ENCODE results near the gene TTBK2.

The TTBK2 gene

GRCh38 chr15:42736178-42736792, 184.3 kb downstream of the TTBK2 start:
- no peaks in the 10 kb centered on the region for H3K9me3 ChIP-seq (ENCODE audit: control insufficient read depth, insufficient read depth, low read length)
- H3K27me3 ChIP-seq (ENCODE audit: control insufficient read depth, insufficient read depth, low read length) = no peaks in the 10 kb centered on the region; the same call in 1 of the 2 replicates
- H3K4me1 ChIP-seq (ENCODE audit: control insufficient read depth, insufficient read depth, low read length) = peaks cover 3% of the 10 kb centered on the region; the same call in 1 of the 2 replicates
- H3K9ac ChIP-seq (ENCODE audit: low read depth, low read length) = peak overlapping the region; percentile 46; the same call in 1 of the 2 replicates
- peak overlapping the region; percentile 83 for H3K27ac ChIP-seq (ENCODE audit: low read depth, low read length)
- peak overlapping the region; percentile 72 for H3K4me3 ChIP-seq (ENCODE audit: low read depth, low read length)
- peaks cover 41% of the 10 kb centered on the region for H3K36me3 ChIP-seq (ENCODE audit: control insufficient read depth, insufficient read depth, low read length)

- Histone ChIP-seq H3K36me3 (ENCODE audit: control insufficient read depth, insufficient read depth, low read length) (peaks cover 48% of the 10 kb centered on the region), H3K27me3 (ENCODE audit: control insufficient read depth, insufficient read depth, low read length) (no peaks in the 10 kb centered on the region; the same call in 1 of the 2 replicates), H3K4me1 (ENCODE audit: control insufficient read depth, insufficient read depth, low read length) (peaks cover 3% of the 10 kb centered on the region; the same call in 1 of the 2 replicates), H3K27ac (ENCODE audit: low read depth, low read length) (no peak overlapping the region), H3K9me3 (ENCODE audit: control insufficient read depth, insufficient read depth, low read length) (no peaks in the 10 kb centered on the region), H3K4me3 (ENCODE audit: low read depth, low read length) (peak overlapping the region; percentile 72), H3K9ac (ENCODE audit: low read depth, low read length) (no peak overlapping the region)
Measured at GRCh38 chr15:42735382-42736165, 185.0 kb downstream of the TTBK2 start.

DNA sequence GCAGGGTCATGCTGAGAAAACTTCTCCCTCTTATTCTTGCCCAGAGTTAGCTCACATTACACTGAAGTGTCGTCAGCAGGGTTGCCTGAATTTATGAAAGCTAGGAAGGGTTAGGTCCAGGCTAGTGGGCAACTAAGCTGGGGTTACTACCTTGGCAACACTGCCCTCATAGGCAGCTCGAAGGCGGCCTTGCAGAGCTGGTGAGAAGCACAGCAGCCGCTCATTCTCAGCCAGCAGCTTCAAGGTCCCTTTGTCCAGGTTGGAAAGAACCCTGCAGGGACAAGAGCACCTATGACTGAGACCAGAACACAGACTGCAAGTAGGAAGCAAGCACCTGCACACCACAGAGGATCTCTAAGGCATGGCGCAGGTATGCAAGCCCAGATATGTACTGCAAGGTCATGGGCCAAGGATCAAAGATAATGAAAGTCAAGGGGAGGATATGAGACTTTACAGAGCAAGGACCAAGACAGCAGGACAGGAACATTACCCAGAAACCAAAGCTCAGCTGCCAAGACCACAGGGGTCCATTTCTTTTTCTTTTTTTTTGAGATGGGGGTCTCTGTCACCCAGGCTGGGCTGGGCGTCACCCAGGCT, 186.4 kb downstream of the TTBK2 start:
- Histone ChIP-seq H3K27me3 (ENCODE audit: control insufficient read depth, insufficient read depth, low read length) (no peaks in the 10 kb centered on the region; the same call in 1 of the 2 replicates), H3K27ac (ENCODE audit: low read depth, low read length) (no peak overlapping the region), H3K4me1 (ENCODE audit: control insufficient read depth, insufficient read depth, low read length) (peaks cover 9% of the 10 kb centered on the region; the same call in 1 of the 2 replicates), H3K9ac (ENCODE audit: low read depth, low read length) (no peak overlapping the region), H3K4me3 (ENCODE audit: low read depth, low read length) (no peak overlapping the region), H3K9me3 (ENCODE audit: control insufficient read depth, insufficient read depth, low read length) (no peaks in the 10 kb centered on the region), H3K36me3 (ENCODE audit: control insufficient read depth, insufficient read depth, low read length) (peaks cover 60% of the 10 kb centered on the region)

GRCh38 chr15:42733027-42733426, 187.6 kb downstream of the TTBK2 start:
- Histone ChIP-seq H3K9me3 (ENCODE audit: control insufficient read depth, insufficient read depth, low read length) (no peaks in the 10 kb centered on the region), H3K27me3 (ENCODE audit: control insufficient read depth, insufficient read depth, low read length) (no peaks in the 10 kb centered on the region; the same call in 1 of the 2 replicates), H3K4me1 (ENCODE audit: control insufficient read depth, insufficient read depth, low read length) (peaks cover 10% of the 10 kb centered on the region; the same call in 1 of the 2 replicates), H3K27ac (ENCODE audit: low read depth, low read length) (no peak overlapping the region), H3K9ac (ENCODE audit: low read depth, low read length) (no peak overlapping the region), H3K36me3 (ENCODE audit: control insufficient read depth, insufficient read depth, low read length) (peaks cover 69% of the 10 kb centered on the region), H3K4me3 (ENCODE audit: low read depth, low read length) (no peak overlapping the region)

DNA sequence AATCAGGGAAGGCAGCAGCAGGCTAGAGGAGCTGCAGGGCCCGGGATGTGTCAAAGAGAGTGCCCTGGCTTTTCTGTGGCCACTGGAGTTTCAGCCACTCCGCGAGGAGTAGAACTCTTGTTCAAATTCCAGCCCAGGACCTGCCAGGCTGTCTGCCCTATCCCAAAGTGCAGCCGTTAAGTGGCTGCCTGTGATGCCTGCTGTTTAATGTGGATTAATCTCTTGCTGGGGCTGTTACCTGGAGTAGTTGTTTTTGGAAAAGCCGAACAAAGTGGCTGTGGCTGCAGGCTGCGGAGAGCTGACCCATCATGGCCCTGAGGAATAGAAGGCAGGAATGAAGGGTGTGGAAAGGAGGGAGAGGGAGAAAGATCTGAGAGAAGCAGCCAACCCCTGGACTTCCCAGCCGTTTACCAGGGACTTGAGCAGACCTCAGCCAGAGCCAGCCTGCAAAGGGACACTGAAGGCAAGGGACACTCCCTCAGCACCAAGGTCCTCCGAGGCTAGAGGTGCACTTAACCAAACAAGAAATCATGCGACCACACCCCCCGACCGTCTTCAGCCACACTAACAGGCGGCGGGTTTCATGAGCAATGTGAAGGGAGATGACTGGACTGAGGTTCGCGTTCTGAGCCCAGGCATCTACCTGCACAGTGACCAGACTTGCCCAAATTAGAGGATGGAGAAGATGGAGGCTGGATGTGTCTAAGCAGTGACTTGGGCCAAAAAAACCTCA, 188.3 kb downstream of the TTBK2 start:
- no peaks in the 10 kb centered on the region for H3K9me3 ChIP-seq (ENCODE audit: control insufficient read depth, insufficient read depth, low read length)
- H3K27ac ChIP-seq (ENCODE audit: low read depth, low read length) = no peak overlapping the region
- H3K4me1 ChIP-seq (ENCODE audit: control insufficient read depth, insufficient read depth, low read length) = peaks cover 8% of the 10 kb centered on the region; the same call in 1 of the 2 replicates
- no peak overlapping the region for H3K4me3 ChIP-seq (ENCODE audit: low read depth, low read length)
- no peaks in the 10 kb centered on the region; the same call in 1 of the 2 replicates for H3K27me3 ChIP-seq (ENCODE audit: control insufficient read depth, insufficient read depth, low read length)
- peaks cover 77% of the 10 kb centered on the region for H3K36me3 ChIP-seq (ENCODE audit: control insufficient read depth, insufficient read depth, low read length)
- H3K9ac ChIP-seq (ENCODE audit: low read depth, low read length) = no peak overlapping the region

GRCh38 chr15:42731461-42731860, 189.1 kb downstream of the TTBK2 start:
- H3K4me3 ChIP-seq (ENCODE audit: low read depth, low read length) = no peak overlapping the region
- no peaks in the 10 kb centered on the region; the same call in 1 of the 2 replicates for H3K27me3 ChIP-seq (ENCODE audit: control insufficient read depth, insufficient read depth, low read length)
- no peak overlapping the region for H3K27ac ChIP-seq (ENCODE audit: low read depth, low read length)
- H3K9ac ChIP-seq (ENCODE audit: low read depth, low read length) = no peak overlapping the region
- no peaks in the 10 kb centered on the region for H3K9me3 ChIP-seq (ENCODE audit: control insufficient read depth, insufficient read depth, low read length)
- peaks cover 7% of the 10 kb centered on the region; the same call in 1 of the 2 replicates for H3K4me1 ChIP-seq (ENCODE audit: control insufficient read depth, insufficient read depth, low read length)
- H3K36me3 ChIP-seq (ENCODE audit: control insufficient read depth, insufficient read depth, low read length) = peaks cover 85% of the 10 kb centered on the region

- Histone ChIP-seq H3K9ac (ENCODE audit: low read depth, low read length) (no peak overlapping the region), H3K27ac (ENCODE audit: low read depth, low read length) (no peak overlapping the region), H3K36me3 (ENCODE audit: control insufficient read depth, insufficient read depth, low read length) (peaks cover 93% of the 10 kb centered on the region)
Measured at GRCh38 chr15:42730536-42730935, 190.0 kb downstream of the TTBK2 start.

GRCh38 chr15:42730135-42730534, 190.4 kb downstream of the TTBK2 start:
- peaks cover 93% of the 10 kb centered on the region for H3K36me3 ChIP-seq (ENCODE audit: control insufficient read depth, insufficient read depth, low read length)

More at GRCh38 chr15:42730536-42730935, 190.0 kb downstream of the TTBK2 start:
- H3K9me3 ChIP-seq (ENCODE audit: control insufficient read depth, insufficient read depth, low read length) = no peaks in the 10 kb centered on the region
- H3K4me1 ChIP-seq (ENCODE audit: control insufficient read depth, insufficient read depth, low read length) = peaks cover 7% of the 10 kb centered on the region; the same call in 1 of the 2 replicates
- no peaks in the 10 kb centered on the region for H3K27me3 ChIP-seq (ENCODE audit: control insufficient read depth, insufficient read depth, low read length)
- no peak overlapping the region for H3K4me3 ChIP-seq (ENCODE audit: low read depth, low read length)

GRCh38 chr15:42729409-42729808, 191.2 kb downstream of the TTBK2 start:
- Histone ChIP-seq H3K4me3 (ENCODE audit: low read depth, low read length) (no peak overlapping the region), H3K4me1 (ENCODE audit: control insufficient read depth, insufficient read depth, low read length) (peaks cover 7% of the 10 kb centered on the region; the same call in 1 of the 2 replicates), H3K27ac (ENCODE audit: low read depth, low read length) (no peak overlapping the region), H3K36me3 (ENCODE audit: control insufficient read depth, insufficient read depth, low read length) (peaks cover 94% of the 10 kb centered on the region), H3K9ac (ENCODE audit: low read depth, low read length) (no peak overlapping the region), H3K9me3 (ENCODE audit: control insufficient read depth, insufficient read depth, low read length) (no peaks in the 10 kb centered on the region), H3K27me3 (ENCODE audit: control insufficient read depth, insufficient read depth, low read length) (no peaks in the 10 kb centered on the region)

More at GRCh38 chr15:42730135-42730534, 190.4 kb downstream of the TTBK2 start:
- H3K4me3 ChIP-seq (ENCODE audit: low read depth, low read length) = no peak overlapping the region
- no peak overlapping the region for H3K9ac ChIP-seq (ENCODE audit: low read depth, low read length)
- H3K4me1 ChIP-seq (ENCODE audit: control insufficient read depth, insufficient read depth, low read length) = peaks cover 7% of the 10 kb centered on the region; the same call in 1 of the 2 replicates
- H3K27me3 ChIP-seq (ENCODE audit: control insufficient read depth, insufficient read depth, low read length) = no peaks in the 10 kb centered on the region
- H3K9me3 ChIP-seq (ENCODE audit: control insufficient read depth, insufficient read depth, low read length) = no peaks in the 10 kb centered on the region
- no peak overlapping the region for H3K27ac ChIP-seq (ENCODE audit: low read depth, low read length)

GRCh38 chr15:42728972-42729371, 191.6 kb downstream of the TTBK2 start:
- no peak overlapping the region for H3K9ac ChIP-seq (ENCODE audit: low read depth, low read length)
- H3K27ac ChIP-seq (ENCODE audit: low read depth, low read length) = no peak overlapping the region
- H3K36me3 ChIP-seq (ENCODE audit: control insufficient read depth, insufficient read depth, low read length) = peaks cover 94% of the 10 kb centered on the region
- H3K9me3 ChIP-seq (ENCODE audit: control insufficient read depth, insufficient read depth, low read length) = no peaks in the 10 kb centered on the region
- H3K27me3 ChIP-seq (ENCODE audit: control insufficient read depth, insufficient read depth, low read length) = no peaks in the 10 kb centered on the region
- peaks cover 7% of the 10 kb centered on the region; the same call in 1 of the 2 replicates for H3K4me1 ChIP-seq (ENCODE audit: control insufficient read depth, insufficient read depth, low read length)
- no peak overlapping the region for H3K4me3 ChIP-seq (ENCODE audit: low read depth, low read length)
